GM23248 (cell line): Measurements from ENCODE around the gene FAM236B.
"Not testable (repeated sequence)": the region's sequence is repeated elsewhere in the genome, so short reads cannot be mapped to it uniquely, and the experiment has no call there.

Source experiments
- EZH2 ChIP-seq: fragments of 200-600 bp; sonication (generic); IDR thresholded peaks from 2 replicates; pipeline ENCODE4 v1.6.1; 2018; ENCODE audit warnings: antibody characterized with exemption, mild to moderate bottlenecking; ENCODE audit not compliant: insufficient read depth, poor library complexity, severe bottlenecking
- EZH2phosphoT487 ChIP-seq: fragments of 200-600 bp; sonication (generic); IDR thresholded peaks from 2 replicates; pipeline ENCODE4 v1.6.1; 2018; ENCODE audit warnings: antibody characterized with exemption, moderate library complexity, mild to moderate bottlenecking, low read depth; ENCODE audit not compliant: insufficient read depth

DNA sequence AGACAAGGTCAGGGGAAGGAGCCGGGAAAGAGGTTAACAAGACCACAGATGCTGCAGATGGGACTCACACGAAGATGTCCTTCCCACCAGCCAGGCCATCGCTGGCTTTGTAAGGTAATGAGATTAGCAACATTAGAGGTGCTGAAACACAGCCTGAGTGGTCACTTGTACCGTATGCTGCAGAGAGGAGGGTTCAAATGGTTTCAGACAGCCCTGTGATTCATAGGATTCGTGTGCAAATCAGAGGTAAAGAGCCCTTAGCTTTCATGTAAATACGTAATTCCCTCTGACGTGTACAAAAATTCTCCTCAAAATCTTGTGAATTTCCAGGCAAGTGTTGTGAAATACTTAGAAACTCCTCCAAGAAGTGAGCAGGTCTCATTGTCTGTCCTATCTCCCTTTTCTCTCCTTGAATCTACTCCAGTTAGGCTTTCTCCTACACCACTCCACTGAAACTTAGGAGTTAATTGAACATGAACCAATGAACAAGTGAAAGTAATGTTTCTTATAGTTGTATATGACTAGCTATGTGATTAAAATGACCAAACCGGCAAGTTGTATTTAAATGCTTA lies 991 bp upstream of the FAM236B start:
- TF ChIP-seq EZH2, EZH2phosphoT487: not testable (repeated sequence)
